HG02759 (cell line): ENCODE data around the gene TTLL11.
"Not testable (repeated sequence)": the region's sequence is repeated elsewhere in the genome, so short reads cannot be mapped to it uniquely, and the experiment has no call there.

Experiments used
- ATAC-seq: cut with Tn5 transposase; IDR thresholded peaks from one replicate; pipeline ENCODE4 v1.9.1; 2021; ENCODE audit warnings: mild to moderate bottlenecking, moderate library complexity; ENCODE audit not compliant: unreplicated experiment

TTLL11 gene

DNA sequence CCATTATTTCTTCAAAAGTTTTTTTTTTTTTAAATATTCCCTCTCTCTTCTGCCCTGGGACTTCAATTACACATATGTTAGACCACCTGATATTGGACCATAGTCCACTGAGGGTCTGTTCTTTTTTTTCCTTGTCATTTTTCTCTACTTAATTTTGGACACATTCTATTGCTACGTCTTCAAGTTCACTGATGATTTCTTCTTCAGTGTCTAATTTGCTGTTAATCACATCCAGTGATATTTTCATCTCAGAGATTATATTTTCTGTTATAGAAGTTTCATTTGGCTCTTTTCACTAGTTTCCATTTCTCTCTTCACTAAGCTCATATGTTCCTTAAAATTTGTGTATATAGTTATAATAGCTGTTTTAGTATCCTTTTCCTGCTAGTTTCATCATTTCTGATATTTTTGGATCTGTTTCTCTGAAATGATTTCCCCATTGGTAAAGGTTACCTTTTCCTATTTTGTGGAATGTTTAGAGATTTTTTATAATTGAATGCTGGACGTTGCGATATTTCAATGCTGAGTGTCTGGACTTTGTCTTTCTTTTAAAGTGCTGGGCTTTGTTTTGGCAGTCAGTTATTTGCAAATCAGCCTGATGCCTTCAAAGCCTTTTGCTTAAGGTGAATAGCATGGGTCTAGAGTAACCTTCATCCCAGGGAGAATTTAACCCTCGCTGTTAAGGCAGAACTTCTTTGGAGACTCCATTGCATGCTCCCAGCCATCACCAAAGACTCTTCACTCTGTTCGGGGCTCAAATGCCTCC lies 111.8 kb downstream of the TTLL11 start:
- ATAC-seq: no peak

DNA sequence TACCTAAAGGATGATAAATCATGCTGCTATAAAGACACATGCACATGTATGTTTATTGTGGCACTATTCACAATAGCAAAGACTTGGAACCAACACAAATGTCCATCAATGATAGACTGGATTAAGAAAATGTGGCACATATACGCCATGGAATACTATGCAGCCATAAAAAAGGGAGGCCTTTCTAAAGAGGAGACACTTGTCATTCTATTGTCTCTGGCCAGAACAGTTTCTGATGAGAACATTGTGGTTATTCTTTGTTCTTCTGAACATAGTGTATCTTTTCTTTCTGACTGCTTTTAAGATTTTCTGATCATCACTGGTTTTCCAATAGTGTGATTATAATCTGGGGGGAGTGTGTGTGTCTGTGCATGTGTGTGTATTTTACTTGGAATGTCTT lies 112.4 kb downstream of the TTLL11 start:
- ATAC-seq: not testable (repeated sequence)

DNA sequence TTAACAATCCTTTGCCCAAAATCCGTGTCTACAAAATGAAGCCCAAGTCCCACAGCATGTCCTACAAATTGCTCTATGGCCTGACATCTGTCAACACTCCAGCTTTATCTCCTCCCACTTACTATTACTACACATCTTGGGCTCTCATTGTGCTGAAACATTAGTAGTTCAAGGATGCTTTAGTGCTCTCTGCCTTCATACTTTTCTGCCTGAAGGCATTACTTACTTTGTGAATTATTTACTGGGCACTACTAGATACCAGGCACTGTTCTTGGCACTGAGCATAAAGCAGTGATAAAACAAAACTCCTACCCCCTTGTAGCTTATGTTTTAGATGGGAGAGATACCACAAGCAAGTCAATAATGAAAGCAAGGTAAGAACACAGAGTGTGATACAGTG lies 113.4 kb downstream of the TTLL11 start:
- ATAC-seq: no peak

DNA sequence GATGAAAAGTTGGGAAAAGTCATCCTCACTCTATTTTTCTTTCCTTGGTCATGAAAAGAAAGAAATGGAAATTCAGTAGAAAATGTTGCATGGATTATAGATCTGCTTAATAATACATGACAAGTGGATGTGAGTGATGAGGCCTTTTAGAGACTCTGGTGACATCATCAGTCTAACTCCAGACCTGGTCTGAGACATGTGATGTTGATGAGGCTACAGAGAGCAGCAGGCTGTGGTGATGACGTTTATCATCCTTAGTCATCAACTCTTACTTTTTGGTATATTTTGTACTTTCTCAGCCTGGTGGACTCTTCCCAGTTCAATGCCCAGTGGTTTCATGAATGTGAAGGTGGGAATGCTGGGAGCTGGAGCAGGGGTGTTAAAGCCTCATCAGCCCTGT lies 116.4 kb downstream of the TTLL11 start:
- ATAC-seq: no peak

DNA sequence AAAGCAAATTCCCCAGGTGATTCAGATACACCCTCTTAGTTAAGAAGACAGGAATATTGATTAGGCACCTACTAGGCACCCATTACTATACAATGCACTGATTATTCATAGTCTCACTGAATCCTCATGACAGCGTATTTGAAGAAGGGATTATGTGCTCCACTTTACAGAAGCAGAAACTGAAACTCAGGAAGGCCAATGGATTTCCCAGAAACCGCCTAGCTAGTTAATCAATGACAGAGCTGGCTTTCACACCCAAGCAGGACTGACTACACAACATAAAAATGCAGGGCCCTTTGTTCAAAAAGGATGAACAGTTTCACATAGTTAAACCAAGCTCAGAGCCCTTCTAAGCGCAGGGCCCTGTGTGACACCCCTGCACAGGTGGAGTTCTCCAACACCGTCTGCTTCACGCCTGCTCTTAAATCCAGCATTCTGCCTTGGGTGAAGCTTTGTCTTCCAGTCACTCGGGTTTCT lies 117.3 kb downstream of the TTLL11 start:
- ATAC-seq: no peak

DNA sequence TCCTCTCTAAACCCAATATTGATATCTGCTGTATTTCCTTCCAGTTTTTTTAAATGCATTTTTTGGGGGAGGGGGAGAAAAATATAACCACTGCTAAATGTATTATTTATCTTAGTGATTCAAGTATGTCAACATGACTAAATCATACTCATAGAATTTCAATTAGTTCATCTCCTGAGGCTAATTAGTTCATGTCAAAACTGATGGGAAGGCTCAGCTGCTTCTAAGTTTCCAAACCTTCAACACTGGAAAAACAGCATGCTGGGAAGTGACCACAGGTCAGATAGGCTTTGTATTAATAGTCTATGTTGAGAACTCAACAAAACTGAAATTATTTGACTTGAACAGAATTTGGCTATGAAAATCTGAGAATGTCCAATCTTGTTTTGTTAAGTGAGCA lies 118.7 kb downstream of the TTLL11 start:
- ATAC-seq: no peak

DNA sequence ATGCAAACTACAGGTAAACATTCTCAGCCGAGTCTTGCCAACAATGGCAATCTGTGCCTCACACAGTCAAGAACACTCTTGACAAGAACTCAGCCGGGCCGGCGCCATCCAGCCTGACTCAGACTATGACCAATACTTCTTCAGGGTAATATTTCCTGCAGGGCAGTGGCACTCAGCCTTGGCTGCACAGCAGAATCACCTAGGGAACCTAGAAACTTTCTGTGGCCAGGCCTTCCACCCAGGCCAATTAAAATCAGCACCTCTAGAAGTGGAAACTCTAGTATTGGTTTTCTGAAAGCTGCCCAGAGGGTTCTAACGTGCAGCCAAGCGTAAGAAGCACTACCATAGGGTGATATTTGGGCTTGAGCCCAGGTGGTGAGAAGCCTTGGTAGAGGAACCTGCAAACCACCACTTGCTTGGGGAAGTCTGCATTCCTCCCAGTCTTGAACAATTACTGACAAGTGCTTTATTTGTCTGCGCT lies 120.6 kb downstream of the TTLL11 start:
- ATAC-seq: peak; percentile 89

DNA sequence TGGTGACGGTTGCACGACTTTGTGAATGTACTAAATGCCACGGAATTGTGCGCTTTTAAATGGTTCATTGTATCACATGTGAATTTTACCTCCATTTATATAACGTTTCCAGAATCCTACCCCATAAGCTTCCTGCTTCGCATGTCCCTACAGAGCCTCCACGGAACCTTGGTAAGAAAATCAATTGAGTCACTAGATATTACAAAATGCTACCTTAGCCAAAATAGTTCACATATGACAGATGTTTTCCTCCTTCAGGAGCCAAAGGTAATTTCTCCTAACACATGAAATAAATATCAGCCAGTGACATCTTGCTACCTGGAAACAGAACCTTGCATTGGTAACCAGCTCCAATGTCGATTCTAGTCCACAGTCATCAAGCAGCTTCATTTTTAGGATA lies 125.1 kb downstream of the TTLL11 start:
- ATAC-seq: no peak

DNA sequence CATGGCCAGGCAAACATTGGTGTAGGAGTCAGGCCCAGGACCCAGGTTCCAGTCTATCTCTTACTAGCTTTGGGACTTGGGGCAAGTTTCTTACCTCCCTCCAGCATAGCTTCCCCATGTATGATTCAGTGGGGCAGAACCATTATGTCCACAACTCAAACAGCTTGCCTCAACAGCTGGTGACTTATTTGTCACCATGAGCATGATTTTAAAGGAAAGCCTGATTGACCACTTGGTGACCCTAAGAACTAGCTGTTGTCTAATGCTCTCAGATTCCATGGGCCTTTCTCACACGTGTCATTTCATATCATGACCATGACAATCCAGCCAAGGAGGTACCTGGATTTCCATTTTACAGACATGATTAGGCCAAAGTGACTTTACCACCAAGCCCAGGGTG lies 126.4 kb downstream of the TTLL11 start:
- ATAC-seq: no peak

DNA sequence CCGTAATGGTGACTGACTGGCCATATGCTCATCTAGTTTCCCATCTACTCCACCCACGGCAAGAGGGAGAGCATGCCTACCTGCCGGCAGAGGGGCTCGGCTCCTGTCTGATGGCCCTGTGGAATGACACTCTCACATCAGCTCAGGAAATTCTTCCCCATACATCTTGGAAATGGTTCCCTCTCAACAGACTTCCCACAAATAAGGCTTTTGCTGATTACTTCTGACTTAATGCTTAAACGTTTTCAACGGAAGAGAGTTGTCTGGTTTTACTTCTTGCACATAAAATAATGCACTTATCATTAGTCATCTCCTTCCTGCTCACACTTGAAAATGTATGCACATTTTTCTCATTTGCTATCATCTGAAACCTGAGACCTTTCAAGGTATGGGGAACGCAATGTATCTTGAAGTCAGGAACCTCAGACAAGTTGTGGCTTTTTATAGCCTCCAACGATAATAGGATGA lies 129.5 kb downstream of the TTLL11 start:
- ATAC-seq: no peak

DNA sequence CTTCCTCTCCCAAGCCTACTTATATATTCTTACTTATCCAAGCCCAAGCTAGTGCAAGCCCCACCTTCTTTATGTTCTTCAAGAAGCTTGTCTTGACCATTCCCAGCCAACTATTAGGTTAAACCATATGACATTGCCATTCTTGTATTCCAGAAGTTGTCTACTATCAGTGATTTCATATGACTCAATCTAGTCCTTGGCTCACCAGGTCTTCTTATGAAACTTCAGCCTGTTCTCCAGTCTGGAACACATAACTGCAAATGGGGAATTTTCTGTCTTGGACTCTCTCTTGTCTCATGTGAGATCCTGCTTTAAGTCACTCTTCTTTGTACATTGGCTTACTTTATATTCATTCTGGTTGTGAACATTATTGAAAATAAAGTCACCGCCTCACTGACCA lies 130.7 kb downstream of the TTLL11 start:
- ATAC-seq: no peak

DNA sequence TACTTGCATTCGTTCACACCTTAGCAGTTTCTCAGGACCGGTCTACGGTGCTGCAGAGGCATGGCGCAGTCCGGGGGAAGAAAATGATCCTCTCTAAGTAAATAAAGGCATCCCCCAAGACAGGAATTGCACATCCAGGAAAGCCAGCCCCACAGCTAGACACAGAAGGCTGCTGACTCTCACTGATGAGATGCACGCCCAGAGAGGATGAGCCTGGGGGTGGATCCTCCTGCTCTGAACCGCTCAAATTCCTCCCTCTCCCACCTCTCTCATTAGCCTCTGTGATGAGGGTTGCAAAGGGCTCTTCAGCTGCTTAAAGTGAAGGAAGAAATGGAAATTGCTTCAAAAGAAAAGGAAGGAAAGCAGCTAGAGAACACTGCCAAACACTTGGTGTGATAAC lies 132.4 kb downstream of the TTLL11 start:
- no peak for ATAC-seq

DNA sequence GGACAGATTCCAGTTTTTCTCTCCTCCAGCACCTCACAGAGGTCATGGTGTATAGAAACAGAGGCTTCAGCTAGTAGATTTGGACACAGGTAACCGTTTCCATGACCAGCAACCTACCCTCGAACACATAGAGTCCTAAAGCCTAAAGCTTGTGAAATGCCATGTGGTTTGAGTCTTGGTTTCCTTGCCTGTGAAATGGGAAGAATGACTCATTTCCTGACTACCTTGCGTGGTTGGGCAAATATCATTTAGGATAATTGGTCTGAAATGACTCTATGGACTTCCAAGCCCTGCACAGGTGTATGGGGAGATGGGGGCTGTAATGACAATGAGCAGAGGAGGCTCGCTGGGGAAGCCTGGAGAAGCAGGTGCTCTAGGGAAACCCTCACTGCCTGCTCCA lies 134.6 kb downstream of the TTLL11 start:
- ATAC-seq: no peak

DNA sequence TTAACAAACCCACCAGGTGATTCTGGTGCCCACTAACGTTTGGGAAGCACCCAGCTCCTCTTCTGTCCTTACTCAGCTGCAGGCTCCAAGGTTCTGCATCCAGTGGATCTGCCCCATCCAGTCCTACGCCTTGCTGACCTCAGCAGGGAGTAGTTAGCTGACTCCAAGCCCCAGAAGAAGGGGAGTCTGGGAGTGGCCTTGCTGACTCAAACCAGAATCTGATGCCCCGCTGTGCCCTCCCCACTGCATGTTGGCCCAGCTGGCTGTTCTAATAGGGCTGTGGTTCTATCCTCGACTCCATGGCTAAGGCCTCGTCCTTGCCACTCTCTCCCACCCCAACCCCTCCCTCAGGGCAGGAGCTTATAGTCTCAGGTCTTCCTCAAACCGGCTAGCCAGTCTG lies 136.3 kb downstream of the TTLL11 start:
- ATAC-seq: no peak

DNA sequence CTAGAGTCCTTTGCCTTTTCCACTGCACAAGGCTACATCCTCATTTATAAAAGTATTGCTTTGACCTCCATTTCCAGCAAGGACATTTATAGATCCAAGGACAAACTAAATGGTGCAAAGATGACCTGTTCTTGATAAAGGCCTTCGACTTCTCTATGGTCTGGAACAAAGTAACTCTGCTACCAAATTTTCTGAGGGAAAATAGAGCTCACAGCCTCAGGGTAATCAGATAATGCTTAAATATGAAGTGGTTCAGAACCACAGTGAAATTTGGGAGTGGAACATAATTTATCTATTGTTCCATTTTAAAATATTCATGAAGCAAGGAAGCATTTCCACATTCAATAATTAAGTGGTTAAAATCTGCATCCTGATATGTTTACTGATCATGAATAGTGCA lies 137.5 kb downstream of the TTLL11 start:
- no peak for ATAC-seq

DNA sequence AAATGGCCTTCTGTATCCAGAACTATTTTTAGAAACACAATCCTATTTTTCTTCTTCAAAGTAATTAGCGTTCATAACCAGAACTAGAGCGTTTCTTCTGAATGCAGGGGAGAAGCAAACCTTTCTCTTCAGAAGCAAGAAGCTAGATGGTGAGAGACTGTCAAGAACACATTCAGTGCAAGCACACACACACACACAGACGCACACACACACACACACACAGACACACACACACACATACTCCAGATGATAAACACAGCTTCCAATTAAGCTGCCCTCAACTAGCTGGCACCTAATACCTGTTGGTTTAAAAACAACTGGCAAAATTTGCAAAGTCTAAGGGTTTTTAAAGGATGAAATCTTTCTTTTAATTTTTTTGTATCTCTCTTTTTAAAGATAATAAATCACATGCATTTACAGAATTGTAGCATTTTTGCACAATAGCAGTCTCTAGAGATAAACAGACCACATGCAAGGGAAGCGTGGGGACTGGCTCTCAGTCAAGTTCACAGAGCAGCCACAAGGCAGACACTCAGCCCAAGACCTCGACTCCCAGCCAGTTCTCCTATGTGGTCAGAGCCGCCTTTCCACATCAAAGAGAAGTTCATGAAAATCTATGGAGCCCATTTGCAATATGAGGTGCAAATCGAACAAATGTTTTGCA lies 138.5 kb downstream of the TTLL11 start:
- ATAC-seq: no peak

DNA sequence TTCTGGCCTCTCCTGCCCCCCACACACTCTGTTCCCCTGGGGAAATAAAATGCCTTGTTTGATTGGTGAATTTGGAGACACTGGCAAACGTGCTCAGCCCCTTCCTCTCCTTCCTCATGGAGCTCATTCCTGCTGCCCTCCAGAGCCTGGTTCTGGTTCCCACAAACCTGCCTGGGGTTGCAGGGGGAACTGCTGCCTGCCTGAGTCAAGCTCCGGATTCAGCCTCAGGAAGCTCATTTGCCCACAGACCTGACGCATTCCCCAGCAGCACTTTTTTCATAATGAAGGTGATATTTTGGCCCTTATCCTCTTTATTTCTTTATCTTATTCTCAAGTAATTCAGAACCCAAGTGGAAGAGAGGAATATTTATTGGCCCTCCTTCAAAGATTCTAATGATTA lies 140.5 kb downstream of the TTLL11 start:
- no peak for ATAC-seq

DNA sequence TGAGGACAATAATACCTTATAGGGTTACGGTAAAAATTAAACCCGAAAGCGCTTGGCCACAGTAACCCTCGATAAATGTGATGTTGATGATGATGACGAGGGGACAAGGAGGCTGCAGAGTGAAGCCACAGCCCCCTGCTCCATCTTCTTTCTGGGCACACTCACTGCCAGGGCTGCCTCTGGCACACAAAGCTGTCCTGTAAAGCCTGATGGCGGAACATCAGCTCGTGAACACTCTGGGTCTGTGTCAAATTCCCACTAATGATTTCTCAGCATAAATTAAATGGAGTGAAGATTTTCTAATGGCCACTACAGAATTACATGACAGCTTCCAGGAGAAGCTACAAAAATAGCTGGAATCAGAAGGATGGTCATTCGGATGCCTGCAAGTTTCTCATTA lies 142.2 kb downstream of the TTLL11 start:
- ATAC-seq: no peak

DNA sequence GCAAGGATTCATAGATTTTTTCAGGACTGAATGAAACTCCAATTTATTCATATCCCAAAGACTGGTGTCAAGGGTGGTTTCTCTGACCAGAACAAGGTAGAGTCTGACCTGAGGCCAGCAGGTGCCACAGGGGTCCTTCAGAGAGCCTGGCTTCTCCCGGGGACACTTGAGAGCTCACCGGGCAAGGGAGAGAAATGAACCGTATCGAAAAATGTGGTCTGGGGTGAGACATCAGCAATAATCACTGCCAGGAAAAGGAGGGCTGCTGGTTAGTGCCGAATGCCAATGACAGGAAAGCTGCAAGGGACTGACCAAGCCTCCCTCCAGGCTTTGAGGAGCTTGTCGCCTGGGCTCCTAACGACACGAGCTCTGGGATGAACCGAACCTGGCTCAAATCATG lies 142.7 kb downstream of the TTLL11 start:
- ATAC-seq: no peak

DNA sequence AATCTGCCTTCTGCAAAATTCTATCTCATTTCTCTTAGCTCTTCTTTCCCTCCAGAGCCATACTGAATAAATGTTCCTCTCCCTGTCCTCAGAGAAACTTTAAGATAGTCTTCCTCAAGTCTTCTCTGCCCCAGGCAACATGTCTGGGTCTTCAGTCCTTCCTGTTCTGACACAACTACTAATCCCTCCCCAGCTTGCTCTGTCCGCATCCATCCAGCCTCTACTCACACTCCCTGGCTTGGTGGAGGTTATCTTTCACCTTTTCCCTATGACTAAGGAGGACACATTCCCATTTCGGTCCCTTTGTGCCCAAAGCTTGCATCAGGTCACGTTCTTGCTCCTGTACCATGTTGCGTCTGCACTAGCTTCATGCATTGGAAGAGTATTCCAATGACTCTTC lies 143.3 kb downstream of the TTLL11 start:
- ATAC-seq: no peak

DNA sequence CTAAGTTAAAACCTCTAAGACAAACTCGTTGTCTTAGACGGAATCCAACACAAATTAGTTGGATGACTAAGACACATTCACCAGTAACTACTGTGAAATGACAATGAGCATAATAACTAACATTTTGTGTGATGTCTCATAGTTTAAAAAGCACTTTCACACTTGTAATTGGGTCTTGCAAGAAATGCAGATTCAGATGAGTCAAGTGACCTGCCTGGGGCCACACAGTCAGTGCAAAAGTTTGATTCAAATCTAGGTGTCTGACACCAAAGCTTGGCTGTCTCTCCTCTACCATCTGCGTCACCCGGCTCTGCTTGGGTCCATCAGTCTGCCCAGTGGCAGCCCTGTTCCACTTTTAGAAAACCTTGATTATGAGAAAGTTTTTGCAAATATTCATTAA lies 143.7 kb downstream of the TTLL11 start:
- ATAC-seq: no peak

DNA sequence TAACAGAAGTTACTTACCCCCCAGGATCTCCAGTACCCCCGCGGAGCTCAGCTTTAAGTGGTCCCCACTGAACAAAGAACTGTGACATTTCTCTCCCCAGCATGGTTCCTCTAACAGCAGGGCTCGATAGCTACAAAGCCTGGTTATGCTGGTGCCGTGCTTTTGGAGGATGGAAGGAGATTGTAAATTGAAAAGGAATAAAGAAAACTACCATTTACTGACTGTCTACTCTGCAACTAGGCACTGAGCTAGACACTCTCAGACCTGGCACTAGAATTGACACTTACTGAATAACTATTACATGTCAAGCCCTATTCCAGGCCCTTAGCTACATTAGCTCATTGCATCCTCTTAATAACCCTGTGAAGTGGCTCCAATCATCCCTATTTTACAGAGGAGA lies 145.3 kb downstream of the TTLL11 start:
- no peak for ATAC-seq
